ENCODE results near the gene PLAU.
"Not testable (repeated sequence)": the region's sequence is repeated elsewhere in the genome, so short reads cannot be mapped to it uniquely, and the experiment has no call there.

PLAU gene

DNA sequence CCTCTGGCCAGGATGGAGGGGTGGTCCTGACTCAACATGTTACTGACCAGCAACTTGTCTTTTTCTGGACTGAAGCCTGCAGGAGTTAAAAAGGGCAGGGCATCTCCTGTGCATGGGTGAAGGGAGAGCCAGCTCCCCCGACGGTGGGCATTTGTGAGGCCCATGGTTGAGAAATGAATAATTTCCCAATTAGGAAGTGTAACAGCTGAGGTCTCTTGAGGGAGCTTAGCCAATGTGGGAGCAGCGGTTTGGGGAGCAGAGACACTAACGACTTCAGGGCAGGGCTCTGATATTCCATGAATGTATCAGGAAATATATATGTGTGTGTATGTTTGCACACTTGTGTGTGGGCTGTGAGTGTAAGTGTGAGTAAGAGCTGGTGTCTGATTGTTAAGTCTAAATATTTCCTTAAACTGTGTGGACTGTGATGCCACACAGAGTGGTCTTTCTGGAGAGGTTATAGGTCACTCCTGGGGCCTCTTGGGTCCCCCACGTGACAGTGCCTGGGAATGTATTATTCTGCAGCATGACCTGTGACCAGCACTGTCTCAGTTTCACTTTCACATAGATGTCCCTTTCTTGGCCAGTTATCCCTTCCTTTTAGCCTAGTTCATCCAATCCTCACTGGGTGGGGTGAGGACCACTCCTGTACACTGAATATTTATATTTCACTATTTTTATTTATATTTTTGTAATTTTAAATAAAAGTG, 6.0 kb downstream of the PLAU start:
- no peak for FAIRE-seq
- no peak for DNase-seq (ENCODE audit: extremely low spot score, insufficient read length, low read depth)

DNA sequence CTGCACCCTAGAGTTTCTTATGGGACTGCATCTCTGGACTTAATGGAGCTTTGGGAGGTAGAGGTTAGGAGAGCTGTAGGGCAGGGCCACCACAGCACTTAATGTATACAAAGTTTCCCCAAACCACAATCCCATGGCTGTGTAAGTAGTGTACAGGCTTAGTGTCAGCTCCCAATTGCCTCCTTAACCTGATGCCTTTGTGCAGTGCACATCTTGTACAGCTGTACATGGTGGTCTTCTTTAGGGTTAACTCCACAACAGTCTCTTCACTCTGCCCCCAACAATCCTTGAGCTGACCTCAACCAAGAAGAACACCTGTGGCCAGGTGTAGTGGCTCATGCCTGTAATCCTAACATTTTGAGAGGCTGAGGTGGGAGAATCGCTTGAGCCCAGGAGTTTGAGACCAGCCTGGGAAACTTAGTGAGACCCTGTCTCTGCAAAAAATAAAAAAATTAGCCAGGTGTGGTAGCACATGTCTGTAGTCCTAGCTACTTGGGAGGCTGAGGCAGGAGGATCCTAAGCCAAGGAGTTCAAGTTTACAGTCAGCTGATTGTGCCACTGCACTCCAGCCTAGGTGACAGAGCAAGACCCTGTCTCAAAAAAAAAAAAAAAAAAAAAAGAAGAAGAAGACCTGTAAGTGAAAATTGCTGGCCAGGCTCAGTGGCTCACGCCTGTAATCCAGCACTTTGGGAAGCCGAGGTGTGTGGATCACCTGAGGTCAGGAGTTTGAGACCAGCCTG, 6.8 kb downstream of the PLAU start:
- no peak for DNase-seq (ENCODE audit: extremely low spot score, insufficient read length, low read depth)
- FAIRE-seq, result no peak

- FAIRE-seq; DNase-seq (ENCODE audit: extremely low spot score, insufficient read length, low read depth): not testable (repeated sequence)
These were observed 8.5 kb downstream of the PLAU start for GRCh38 chr10:73919481-73919880.

GRCh38 chr10:73920089-73920488, 9.2 kb downstream of the PLAU start:
- FAIRE-seq (peak; percentile 76), DNase-seq (ENCODE audit: extremely low spot score, insufficient read length, low read depth) (no peak)

GRCh38 chr10:73922007-73922863, 11.3 kb downstream of the PLAU start:
- FAIRE-seq, result peak; percentile 69

GRCh38 chr10:73922864-73923133, 11.9 kb downstream of the PLAU start:
- no peak for DNase-seq (ENCODE audit: extremely low spot score, insufficient read length, low read depth)
- FAIRE-seq, result no peak

More at GRCh38 chr10:73922007-73922863, 11.3 kb downstream of the PLAU start:
- DNase-seq (ENCODE audit: extremely low spot score, insufficient read length, low read depth), result no peak

GRCh38 chr10:73923935-73924598, 13.1 kb downstream of the PLAU start:
- FAIRE-seq (no peak), DNase-seq (ENCODE audit: extremely low spot score, insufficient read length, low read depth) (no peak)

DNA sequence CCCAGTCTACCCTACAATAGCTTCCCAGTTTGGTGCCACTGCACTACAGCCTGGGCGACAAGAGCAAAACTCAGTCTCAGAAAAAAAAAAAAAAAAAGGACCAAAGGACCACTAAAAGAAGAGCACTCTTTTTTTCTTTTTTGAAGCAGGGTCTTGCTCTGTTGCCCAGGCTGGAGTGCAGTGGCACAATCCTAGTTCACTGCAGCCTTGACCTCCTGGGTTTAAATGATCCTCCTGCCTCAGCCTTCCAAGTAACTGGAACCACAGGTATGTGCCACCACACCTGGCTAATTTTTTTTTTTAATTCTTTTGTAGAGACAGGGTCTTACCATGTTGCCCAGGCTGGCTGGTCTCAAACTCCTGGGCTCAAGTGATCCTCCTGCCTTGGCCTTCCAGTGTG, 14.0 kb downstream of the PLAU start:
- no peak for FAIRE-seq
- DNase-seq (ENCODE audit: extremely low spot score, insufficient read length, low read depth), result no peak

DNA sequence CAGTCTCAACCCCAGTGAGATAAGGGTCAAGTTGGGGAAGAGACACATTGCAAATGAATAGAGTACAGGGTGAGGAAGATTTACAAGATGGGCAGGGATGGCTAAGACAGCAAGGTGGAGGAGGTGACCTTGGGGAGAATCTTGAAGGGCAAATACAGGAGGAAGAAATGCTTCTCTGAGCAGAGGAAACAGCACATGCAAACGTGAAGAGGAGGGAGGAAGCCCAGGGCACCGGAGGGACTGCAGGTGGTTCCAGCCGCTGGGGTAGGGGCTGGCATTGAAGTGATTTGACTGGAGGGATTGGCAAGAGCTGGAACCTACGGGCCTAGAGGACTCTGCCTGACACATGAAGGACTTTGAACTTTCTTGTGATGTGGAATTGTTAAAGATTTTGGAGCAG, 14.6 kb downstream of the PLAU start:
- no peak for DNase-seq (ENCODE audit: extremely low spot score, insufficient read length, low read depth)
- FAIRE-seq, result no peak

- FAIRE-seq, result no peak
- no peak for DNase-seq (ENCODE audit: extremely low spot score, insufficient read length, low read depth)
These were observed 15.3 kb downstream of the PLAU start for GRCh38 chr10:73926152-73926764.

GRCh38 chr10:73930630-73931327, 19.8 kb downstream of the PLAU start:
- FAIRE-seq; DNase-seq (ENCODE audit: extremely low spot score, insufficient read length, low read depth): not testable (repeated sequence)

DNA sequence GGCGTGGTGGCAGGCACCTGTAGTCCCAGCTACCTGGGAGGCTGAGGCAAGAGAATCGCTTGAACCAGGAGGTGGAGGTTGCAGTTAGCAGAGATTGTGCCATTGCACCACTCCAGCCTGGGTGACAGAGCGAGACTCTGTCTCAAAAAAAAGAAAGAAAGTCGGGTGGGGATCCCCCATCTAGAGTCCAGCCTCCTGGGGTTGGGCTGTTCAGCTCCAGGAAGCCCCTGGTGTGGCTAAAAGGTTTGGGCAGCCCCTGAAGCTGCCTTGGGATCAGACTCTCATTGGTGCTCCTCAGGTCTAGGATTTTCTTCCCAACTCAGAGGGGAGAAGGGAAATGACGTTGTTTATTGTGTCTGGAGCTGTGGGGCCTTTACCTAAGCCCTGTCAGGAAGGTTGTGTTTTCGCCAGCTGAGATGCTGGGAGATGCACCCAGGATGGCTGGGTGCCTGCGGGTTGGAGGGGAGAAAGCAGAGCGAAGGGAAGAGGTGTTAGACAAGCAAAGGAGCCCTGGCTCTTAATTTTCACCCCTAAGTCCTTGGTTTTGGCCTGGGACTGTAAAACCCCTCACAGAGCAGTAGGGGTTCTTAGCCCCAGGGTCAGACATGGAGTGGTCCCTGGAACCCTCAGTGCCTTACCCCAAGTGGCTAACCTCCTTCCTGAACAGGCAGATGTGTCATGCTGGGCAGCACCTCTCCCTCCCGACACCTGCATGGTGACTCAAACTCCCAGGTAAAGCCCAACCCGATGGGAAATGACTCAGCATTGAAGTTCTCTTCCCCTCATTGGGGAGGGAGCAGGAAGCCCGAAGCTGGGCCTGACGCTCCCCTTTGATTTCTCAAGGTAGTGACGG, 21.1 kb downstream of the PLAU start:
- DNase-seq (ENCODE audit: extremely low spot score, insufficient read length, low read depth) (peak; percentile 58), FAIRE-seq (peak; percentile 53)

- DNase-seq (ENCODE audit: extremely low spot score, insufficient read length, low read depth), result no peak
- FAIRE-seq, result no peak
These were observed 21.7 kb downstream of the PLAU start for GRCh38 chr10:73932620-73933112.

DNA sequence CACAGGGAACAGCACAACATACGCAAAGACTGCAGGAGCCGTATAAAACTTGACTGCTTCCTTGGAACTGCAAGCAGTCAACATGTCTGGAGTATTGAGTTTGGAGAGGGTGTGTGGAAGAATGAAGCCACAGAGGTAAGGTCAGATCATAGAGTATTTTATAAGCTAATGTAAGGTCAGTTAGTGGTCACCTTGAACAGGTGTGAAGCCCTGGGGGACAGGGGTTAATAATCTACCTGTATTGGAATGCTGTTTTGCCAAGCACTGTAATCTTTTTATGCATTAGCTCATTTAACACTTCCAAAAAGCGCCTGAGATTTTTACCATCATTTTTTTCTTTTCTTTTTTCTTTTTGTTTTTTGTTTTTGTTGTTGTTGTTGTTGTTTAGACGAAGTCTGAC, 23.1 kb downstream of the PLAU start:
- no peak for DNase-seq (ENCODE audit: extremely low spot score, insufficient read length, low read depth)
- no peak for FAIRE-seq

DNA sequence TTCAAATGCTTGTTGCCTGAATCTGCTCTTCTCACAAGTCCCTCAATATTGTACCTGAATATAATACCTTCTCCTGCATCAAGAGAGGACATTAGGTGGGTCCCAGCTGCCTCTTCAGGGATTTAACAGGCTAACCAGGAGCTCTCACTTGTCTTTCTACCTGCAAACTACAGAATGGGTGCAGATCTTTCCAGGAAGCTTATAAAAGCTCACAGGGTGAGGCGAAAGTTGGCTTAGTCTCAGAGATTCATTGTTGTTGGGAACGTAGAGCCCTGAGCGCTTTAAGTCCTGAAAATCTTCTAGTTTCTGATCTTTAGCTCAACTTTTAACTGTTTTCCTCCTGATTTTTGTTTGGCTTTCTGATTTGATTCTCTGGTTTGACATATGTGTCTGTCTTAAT, 25.0 kb downstream of the PLAU start:
- no peak for DNase-seq (ENCODE audit: extremely low spot score, insufficient read length, low read depth)
- no peak for FAIRE-seq

DNA sequence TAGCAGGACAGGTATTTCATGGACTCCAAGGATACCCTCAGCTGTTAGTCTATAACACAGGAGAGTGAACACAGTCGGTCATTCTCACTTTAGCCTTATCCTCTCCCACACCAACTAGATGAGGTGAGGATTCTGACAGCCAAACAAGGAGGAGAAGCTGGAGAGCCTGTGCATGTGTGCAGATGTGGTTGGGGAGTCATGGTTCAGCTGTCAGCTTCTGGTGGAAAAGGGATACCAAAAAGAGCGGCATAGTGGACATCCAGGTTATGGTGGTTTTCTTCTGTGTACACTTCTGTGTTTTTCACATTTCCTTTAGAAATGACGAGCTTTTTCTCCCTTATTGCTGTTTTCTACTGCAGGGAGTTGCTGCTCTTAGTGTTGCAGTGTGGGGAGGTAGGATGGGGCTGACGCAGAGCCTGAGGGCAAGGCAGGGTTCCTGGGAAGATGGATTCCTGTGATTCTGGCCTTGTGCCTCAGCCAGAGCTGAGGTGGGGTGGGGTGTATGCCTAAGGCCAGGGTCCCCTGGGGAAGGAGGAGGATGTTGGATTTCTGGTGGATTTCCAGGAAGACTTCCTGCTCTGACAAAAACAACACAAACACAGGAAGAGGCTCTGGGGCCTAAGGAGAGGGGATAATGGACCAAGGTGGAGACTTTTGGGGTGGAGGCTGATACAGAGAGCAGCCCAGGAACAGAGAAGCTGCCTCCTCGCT, 26.6 kb downstream of the PLAU start:
- no peak for FAIRE-seq
- no peak for DNase-seq (ENCODE audit: extremely low spot score, insufficient read length, low read depth)

DNA sequence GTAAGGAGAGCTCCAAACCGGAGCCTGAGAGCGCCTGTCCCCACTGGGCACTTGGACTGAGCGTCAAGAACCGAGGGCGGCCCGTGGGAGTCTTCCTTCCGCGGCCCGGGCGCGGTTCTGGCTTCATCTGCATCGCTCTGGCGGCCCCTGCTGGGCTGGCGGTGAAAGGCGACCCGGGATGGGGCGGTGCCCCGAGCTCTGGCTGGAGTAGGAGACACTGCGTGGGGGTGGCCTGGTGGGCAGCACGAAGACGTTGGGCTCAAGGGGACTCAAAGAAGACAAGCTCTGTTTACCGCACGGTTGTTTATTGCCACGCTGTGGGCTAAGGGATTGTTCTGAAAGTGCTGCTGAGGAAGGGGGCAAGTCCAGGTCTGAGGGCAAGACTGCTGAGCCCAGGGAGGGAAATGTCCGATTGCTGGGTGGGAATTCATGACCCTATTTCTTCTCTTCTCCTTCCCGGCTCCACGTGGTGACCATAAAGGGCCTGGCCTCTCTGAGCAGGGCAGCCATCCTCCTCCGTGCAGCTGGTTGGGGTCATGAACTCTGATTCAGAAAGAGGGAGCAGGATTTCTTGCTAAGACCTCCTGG, 29.8 kb downstream of the PLAU start:
- FAIRE-seq (peak; percentile 59), DNase-seq (ENCODE audit: extremely low spot score, insufficient read length, low read depth) (peak; percentile 76)

All from GM18507 (cell line).